Prostate gland (tissue), 2 donors: ENCODE measurements around the gene KIAA1671.

ENCODE experiments used
- CTCF ChIP-seq, 4 experiments: fragments of 200-600 bp in 2 of 4; fragments of 450-650 bp in 2 of 4; sonication (generic) in 2 of 4; IDR thresholded peaks; 1 replicate in 3 of 4; 2 replicates in 1 of 4; pipeline ENCODE4 v1.5.1; 2016 to 2019; ENCODE audit warnings: antibody characterized with exemption in 4 of 4, mild to moderate bottlenecking in 2 of 4, moderate library complexity in 2 of 4
- POLR2A ChIP-seq: fragments of 450-650 bp; IDR thresholded peaks from one replicate; pipeline ENCODE4 v1.6.1; 2016; ENCODE audit warnings: antibody characterized with exemption, mild to moderate bottlenecking
- POLR2AphosphoS5 ChIP-seq: sonication (generic); formaldehyde crosslinking; IDR thresholded peaks from one replicate; pipeline ENCODE4 v1.6.1; 2017; ENCODE audit warnings: antibody characterized with exemption

GRCh38 chr22:25210793-25211192 is 258.3 kb downstream of the KIAA1671 start:
- no peak for TF ChIP-seq POLR2A
- no peak for TF ChIP-seq CTCF (IDR thresholded peaks at IDR 0.05)
- TF ChIP-seq POLR2AphosphoS5, result no peak
